ENCODE data around the gene ALPK1. TPM values are rescaled to one million over a fixed set of nuclear protein-coding genes. Genes with fewer than 3 reads are reported as not detected.
A peak's percentile ranks its signal among the peaks of the same experiment; 100 is the strongest.
"Not testable (repeated sequence)": the region's sequence is repeated elsewhere in the genome, so short reads cannot be mapped to it uniquely, and the experiment has no call there.

ALPK1 gene
- polyA plus RNA-seq, 1 donor from 2014 or later, result 0.10 TPM

DNA sequence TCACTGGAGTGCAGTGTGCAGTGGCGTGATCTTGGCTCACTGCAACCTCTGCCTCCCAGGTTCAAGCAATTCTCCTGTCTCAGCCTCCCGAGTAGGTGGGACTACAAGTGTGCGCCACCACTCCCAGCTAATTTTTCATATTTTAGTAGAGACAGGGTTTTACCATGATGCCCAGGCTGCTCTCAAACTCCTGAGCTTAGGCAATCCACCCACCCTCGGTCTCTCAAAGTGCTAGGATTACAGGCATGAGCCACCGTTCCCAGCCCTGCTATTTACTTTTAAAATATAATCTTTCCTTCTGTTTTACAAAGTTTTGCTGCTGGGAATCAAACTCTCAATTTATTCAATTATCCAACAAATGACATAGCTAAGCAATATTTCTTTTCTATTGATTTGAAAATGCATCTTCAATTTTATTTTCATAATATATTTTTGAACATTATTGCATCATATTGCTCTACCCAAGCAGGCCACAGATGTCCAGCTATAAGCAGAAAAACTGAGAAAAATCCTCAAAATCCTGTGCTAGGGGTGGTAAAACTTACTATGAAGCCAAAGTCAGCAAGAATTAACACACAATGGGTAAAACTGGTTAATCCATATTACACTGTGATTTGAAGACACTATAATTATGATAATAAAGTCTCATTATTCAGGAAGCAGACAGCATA, 16.6 kb upstream of the ALPK1 start:
- H4K20me1 ChIP-seq (ENCODE audit: insufficient read depth), result no peaks in the 10 kb centered on the region
- H3F3A ChIP-seq (ENCODE audit: insufficient read depth, low read length, poor library complexity, severe bottlenecking), result no peaks in the 10 kb centered on the region
- H3K36me3 ChIP-seq (ENCODE audit: insufficient read depth, low read length), result no peaks in the 10 kb centered on the region
- no peaks in the 10 kb centered on the region for H3K9me3 ChIP-seq (ENCODE audit: low read length)
- no peak overlapping the region for H3K9ac ChIP-seq (ENCODE audit: low read length)
- no peak for TF ChIP-seq EP300 (conservative IDR thresholded peaks at IDR 0.05; ENCODE audit: poor library complexity, severe bottlenecking)
- TF ChIP-seq REST (IDR thresholded peaks at IDR 0.05; ENCODE audit: borderline replicate concordance), result no peak
- no peak for TF ChIP-seq SMC3 (conservative IDR thresholded peaks at IDR 0.05; ENCODE audit: poor library complexity)
- TF ChIP-seq EZH2 (IDR thresholded peaks at IDR 0.05; ENCODE audit: borderline replicate concordance, insufficient read depth, low read length, poor library complexity, severe bottlenecking), result no peak
- TF ChIP-seq, protein P1, sequence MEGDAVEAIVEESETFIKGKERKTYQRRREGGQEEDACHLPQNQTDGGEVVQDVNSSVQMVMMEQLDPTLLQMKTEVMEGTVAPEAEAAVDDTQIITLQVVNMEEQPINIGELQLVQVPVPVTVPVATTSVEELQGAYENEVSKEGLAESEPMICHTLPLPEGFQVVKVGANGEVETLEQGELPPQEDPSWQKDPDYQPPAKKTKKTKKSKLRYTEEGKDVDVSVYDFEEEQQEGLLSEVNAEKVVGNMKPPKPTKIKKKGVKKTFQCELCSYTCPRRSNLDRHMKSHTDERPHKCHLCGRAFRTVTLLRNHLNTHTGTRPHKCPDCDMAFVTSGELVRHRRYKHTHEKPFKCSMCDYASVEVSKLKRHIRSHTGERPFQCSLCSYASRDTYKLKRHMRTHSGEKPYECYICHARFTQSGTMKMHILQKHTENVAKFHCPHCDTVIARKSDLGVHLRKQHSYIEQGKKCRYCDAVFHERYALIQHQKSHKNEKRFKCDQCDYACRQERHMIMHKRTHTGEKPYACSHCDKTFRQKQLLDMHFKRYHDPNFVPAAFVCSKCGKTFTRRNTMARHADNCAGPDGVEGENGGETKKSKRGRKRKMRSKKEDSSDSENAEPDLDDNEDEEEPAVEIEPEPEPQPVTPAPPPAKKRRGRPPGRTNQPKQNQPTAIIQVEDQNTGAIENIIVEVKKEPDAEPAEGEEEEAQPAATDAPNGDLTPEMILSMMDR (IDR thresholded peaks at IDR 0.05; ENCODE audit: poor library complexity, severe bottlenecking), result no peak
- TF ChIP-seq RAD21 (conservative IDR thresholded peaks at IDR 0.05), result no peak
- no peak for TF ChIP-seq TAF1 (IDR thresholded peaks at IDR 0.05; ENCODE audit: low read depth)
- no peak for TF ChIP-seq POLR2AphosphoS5 (IDR thresholded peaks at IDR 0.05)
- no peak for TF ChIP-seq MXI1 (conservative IDR thresholded peaks at IDR 0.05; ENCODE audit: poor library complexity, severe bottlenecking)
- H3K79me2 ChIP-seq (replicated peaks; ENCODE audit: insufficient read depth, low read length), result no peaks in the 10 kb centered on the region
- H2AFZ ChIP-seq (ENCODE audit: low read depth, low read length), result no peak overlapping the region
- peak overlapping the region; percentile 15 for H3K4me3 ChIP-seq (ENCODE audit: low read length)
- no peak overlapping the region for H3K27ac ChIP-seq (ENCODE audit: low read length)
- H3K4me2 ChIP-seq (ENCODE audit: low read length), result no peak overlapping the region
- no peaks in the 10 kb centered on the region for H3K27me3 ChIP-seq (ENCODE audit: insufficient read depth, low read depth, low read length)
- H3K9me2 ChIP-seq (ENCODE audit: insufficient read depth, low read length), result no peaks in the 10 kb centered on the region

GRCh38 chr4:112281895-112282398, 15.2 kb upstream of the ALPK1 start:
- H3K9me3 ChIP-seq (ENCODE audit: low read length); H3K27me3 ChIP-seq (ENCODE audit: insufficient read depth, low read depth, low read length); H4K20me1 ChIP-seq (ENCODE audit: insufficient read depth): not testable (repeated sequence)

More at GRCh38 chr4:112281895-112282398, 15.2 kb upstream of the ALPK1 start:
- not testable (repeated sequence) for H3F3A ChIP-seq (ENCODE audit: insufficient read depth, low read length, poor library complexity, severe bottlenecking); H3K27ac ChIP-seq (ENCODE audit: low read length); H3K4me2 ChIP-seq (ENCODE audit: low read length); H3K36me3 ChIP-seq (ENCODE audit: insufficient read depth, low read length); H3K9me2 ChIP-seq (ENCODE audit: insufficient read depth, low read length); H3K9ac ChIP-seq (ENCODE audit: low read length); H2AFZ ChIP-seq (ENCODE audit: low read depth, low read length); H3K4me3 ChIP-seq (ENCODE audit: low read length); H3K79me2 ChIP-seq (replicated peaks; ENCODE audit: insufficient read depth, low read length)

Measured in neural cell (in vitro differentiated cells).